Stimulated activated CD4-positive, alpha-beta T cell treated with anti-CD3 and anti-CD28 coated beads, Interleukin-4, amount 100 ng/mL, for 1 hour (primary cell): ENCODE data around the gene MMP7.

Experiments
- DNase-seq: peaks from one replicate; pipeline ENCODE4 v3.0.0-alpha.2; 2020

The MMP7 gene

GRCh38 chr11:102491969-102492368 lies 38.6 kb downstream of the MMP7 start:
- DNase-seq = no peak

GRCh38 chr11:102489186-102490145 lies 41.1 kb downstream of the MMP7 start:
- no peak for DNase-seq

- DNase-seq = no peak
Observed at GRCh38 chr11:102488208-102488607, 42.3 kb downstream of the MMP7 start.

- DNase-seq = no peak
Observed at GRCh38 chr11:102487214-102487613, 43.3 kb downstream of the MMP7 start.

GRCh38 chr11:102486584-102486983 lies 44.0 kb downstream of the MMP7 start:
- no peak for DNase-seq

- DNase-seq = no peak
Observed at GRCh38 chr11:102485095-102485722, 45.3 kb downstream of the MMP7 start.

- DNase-seq = no peak
Observed at GRCh38 chr11:102482433-102482832, 48.1 kb downstream of the MMP7 start.

GRCh38 chr11:102479733-102480132 lies 50.8 kb downstream of the MMP7 start:
- DNase-seq = no peak

- no peak for DNase-seq
Observed at GRCh38 chr11:102478673-102479299, 51.8 kb downstream of the MMP7 start.

- DNase-seq = no peak
Observed at GRCh38 chr11:102476812-102477211, 53.7 kb downstream of the MMP7 start.

- DNase-seq = no peak
Observed at GRCh38 chr11:102476069-102476468, 54.5 kb downstream of the MMP7 start.

- DNase-seq = no peak
Observed at GRCh38 chr11:102473543-102473942, 57.0 kb downstream of the MMP7 start.

GRCh38 chr11:102472127-102472526 lies 58.4 kb downstream of the MMP7 start:
- no peak for DNase-seq

GRCh38 chr11:102471474-102471873 lies 59.1 kb downstream of the MMP7 start:
- DNase-seq = no peak
